Measurements from ENCODE around the gene DYNC1I2.
A peak's percentile ranks its signal among the peaks of the same experiment; 100 is the strongest.

Gene DYNC1I2

DNA sequence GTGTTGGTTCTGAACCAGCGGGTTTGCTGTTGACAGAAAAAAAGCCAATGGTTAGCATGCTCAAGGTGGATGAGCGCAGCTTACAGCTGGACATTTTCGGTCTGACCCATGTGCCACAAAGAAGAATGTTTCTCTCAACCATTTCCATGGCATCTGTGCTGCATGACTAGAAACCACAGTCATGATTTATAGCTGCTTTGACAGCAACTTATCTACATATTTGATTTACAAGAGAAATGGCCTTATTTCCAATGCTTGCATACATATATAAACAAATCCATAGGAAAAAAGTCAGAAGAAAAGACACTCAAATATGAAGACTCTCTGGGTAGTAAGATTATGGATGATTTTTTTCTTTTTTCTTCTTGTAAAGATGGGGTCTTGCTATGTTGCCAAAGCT lies 98.2 kb downstream of the DYNC1I2 start:
- DNase-seq = no peak

DNA sequence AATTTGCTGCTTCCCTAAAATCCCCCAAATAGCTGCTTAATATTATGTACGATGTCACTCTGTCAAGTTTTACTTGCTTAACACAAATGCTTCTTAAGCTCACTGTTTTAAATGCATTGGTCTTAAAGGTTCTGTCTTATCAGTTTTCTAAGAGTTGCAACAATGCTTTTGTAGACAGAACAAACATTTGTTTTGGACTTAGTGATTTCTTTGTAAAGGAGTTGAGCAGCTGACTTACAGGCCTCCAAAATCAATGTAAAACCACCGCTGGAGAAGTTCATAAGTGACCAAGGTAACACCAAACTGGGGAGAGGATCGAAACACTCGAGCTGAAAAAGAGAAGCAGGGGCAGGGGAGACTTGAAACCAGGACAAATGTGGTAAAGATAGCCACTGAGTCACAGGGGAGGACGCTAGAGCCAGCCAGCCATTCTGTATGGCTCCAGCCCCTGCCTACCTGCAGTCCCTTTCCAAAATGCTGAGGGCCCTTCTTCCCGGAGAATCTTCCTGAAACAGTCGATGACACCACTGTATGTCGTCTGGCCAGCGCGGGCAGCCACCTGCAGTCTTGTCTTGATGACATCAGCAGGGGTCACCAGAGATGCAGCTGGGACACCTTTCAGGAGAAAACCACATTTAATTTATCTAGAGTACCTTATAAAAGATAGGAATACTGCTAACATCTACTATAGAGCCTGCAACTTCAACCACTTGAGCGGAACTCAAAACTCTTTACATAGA lies 100.2 kb downstream of the DYNC1I2 start:
- DNase-seq = no peak

DNA sequence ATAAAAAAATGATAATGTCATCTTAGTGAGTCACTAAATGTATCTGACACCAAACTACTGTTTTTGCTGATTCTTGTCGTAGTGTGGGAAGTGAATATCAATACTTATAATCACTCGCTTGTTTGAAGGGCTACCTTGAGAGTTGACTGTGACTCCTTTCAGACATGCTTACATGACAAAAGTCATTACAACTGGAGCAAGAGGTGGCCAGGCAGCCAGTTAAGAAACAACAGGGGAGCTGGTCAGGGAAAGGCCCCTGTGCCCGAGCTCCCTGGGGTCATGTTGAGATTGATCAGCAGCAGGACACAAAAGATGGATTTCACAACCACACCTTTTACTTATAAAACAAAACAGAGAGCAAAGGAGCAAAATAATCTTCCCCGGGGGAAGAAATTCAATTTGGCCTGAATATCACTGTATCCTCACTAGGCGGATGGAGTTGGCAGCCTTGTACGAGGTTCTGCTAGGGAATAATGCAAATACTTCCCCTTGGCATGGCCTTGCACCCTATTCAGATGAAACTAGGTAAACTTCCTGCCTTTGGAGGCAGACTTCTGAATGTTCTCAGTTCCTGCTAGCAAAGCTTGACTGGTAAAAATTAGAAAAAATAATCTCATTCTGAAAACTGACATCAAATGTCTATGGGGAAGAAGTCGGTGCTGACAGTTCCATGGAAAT lies 101.2 kb downstream of the DYNC1I2 start:
- DNase-seq = no peak

DNA sequence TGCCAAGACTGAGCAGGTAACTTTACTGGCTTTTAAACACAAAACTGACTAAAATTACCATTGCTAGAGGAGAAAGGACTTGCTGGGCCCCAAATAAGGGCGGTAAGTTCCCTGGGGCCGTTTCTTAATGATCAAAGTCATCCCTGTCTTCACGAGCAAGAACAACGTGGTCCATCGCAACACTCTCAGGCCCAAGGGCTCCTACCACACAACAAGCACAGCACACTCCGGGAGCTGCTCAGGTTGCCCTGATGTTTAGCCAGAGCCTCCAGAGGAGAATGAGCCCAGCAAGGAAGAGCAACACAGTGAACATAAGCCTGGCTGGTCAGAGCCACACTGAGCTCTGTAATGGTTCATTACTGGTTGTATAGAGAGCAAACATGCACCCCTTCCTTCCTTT lies 102.7 kb downstream of the DYNC1I2 start:
- no peak for DNase-seq

DNA sequence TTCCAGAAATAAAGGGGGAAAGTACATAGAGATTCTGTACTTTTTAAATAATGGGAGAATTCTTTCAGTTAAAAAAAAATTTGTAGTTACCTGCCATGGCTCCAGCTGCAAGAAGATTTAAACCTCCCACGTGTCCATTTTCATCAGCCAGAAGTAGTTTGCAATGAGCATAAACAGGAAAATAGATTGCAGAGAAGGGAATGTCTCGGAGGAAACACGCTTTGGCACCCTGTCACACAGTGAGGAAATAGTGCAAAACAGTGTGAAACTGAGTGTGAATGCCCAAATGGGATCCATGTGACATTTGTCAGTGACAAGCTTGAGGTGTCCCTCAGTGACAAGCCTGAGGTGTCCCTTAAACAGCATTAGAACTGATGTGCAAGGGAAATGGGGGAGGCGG lies 104.1 kb downstream of the DYNC1I2 start:
- DNase-seq = peak; percentile 29

DNA sequence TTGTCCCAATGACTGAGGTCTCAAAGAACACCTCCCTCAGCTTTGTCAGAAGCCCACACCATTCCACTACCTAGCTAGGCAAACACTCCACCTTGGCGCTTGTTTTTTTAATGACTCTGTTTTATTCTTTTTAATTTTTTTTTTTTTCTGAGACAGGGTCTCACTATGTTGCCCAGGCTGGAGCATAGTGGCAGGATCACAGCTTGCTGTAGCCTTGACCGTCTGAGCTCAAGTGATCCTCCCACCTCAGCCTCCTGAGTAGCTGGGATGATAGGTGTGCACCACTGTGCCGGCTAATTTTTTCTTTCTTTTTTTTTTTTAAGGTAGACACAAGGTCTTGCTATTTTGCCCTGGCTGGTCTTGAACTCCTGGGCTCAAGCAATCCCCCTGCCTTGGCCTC lies 104.9 kb downstream of the DYNC1I2 start:
- DNase-seq = no peak

DNA sequence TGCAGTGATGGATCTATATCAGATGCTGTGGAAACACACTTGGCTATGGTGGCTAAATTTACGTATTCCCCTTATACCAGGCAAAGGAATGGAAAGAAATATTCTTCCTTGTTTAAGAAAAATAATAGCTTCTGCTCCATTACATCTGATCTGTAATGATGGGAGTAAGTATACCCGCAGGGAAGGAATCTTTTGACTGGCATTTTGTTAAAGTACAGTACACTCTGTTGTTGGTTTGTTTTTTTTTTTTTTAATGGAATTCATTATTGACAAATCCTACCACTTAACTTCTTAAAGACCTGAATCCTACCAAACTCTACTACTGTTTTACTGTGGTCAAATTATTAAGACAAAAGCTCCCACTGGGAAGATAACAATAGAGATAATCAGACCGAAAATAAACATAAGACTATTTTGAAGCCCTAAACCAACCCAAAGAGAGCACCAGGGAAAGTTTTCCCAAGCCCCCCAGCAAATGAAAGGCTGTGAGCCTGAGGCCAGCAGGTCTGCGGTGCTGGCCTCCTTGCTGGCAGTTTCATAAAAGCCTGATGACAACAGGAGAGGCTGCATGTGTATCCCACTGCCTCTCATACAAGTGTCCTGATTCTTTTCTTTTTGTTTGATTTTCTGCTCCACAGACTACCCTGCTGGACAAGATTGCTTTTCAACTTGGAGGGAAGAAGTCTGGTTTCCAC lies 105.8 kb downstream of the DYNC1I2 start:
- no peak for DNase-seq

DNA sequence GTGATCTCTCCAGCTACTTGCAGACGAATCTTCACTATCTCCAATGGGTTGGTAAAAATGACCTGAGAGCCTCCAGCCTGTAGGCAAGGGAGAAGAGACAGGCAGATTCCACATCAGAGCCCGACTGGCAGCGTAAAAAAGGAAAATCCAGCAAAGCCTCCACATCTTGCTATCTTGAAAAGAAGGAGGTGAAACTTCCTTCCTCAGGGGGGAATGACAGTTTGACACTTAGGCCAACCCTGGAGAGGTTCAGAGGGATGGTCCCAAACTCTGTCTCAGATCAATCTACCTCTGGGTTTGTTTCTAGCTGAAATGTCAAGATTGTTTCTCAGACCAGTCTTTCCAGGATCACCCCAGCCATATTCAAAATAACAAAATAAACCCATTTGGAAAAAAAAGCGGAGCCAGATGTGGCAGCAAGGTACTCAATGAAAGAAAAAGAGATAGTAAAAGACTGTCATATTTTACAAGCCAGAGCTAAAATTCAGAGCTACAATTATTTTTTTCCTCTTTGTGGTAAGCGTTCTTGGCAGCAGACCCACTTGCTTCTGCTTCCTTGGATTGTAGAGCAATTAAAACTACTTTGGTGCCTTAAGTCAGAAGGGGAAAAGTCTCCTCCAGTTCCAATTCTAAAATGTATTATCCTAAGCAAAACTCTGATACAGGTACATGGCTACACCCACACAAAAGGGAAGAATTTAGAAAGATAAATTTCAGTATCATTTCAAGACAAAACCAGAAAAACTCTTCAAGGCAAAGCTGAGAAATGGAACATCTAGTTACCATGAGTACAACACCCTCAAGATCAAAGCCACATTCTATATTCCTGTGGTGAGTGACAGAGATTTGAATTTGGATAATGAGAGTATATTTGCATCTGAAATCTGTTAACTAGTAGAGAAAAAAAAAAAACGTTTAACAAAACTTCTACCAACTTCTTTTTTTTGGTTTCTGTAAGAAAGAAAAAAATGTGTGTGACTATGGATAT lies 106.7 kb downstream of the DYNC1I2 start:
- no peak for DNase-seq

DNA sequence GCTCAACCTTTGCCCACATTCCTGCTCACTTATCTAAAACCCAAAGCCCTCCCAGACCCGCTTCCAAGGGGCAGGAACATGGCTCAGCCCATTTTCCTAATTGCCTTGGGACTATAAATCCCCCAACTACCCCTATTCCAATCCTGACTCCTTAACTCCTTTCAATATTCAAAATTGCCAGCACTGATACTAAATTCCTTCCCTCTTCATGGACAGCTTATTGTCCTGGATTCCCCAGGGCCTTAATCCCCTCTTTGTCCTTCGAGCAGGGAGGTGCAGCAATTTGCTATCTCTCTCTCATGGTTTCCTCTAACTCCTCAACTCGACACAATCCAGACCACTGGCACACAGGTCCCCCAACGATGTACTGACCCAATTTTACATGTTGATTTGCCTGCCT lies 107.6 kb downstream of the DYNC1I2 start:
- no peak for DNase-seq
